Tracheal epithelial cell (primary cell): Measurements from ENCODE around the gene IL31RA. TPM values are rescaled to one million over a fixed set of nuclear protein-coding genes. Genes with fewer than 3 reads are reported as not detected.

Experiments
- total RNA-seq: library from RNA; depleted of rRNA; stranded (reverse); fragments of >200 nt; gene quantifications from 2 replicates; pipeline ENCODE4 v1.2.1, GENCODE V29; 2014

IL31RA gene
- 0.24 and 0.85 TPM in 2 replicates for total RNA-seq

DNA sequence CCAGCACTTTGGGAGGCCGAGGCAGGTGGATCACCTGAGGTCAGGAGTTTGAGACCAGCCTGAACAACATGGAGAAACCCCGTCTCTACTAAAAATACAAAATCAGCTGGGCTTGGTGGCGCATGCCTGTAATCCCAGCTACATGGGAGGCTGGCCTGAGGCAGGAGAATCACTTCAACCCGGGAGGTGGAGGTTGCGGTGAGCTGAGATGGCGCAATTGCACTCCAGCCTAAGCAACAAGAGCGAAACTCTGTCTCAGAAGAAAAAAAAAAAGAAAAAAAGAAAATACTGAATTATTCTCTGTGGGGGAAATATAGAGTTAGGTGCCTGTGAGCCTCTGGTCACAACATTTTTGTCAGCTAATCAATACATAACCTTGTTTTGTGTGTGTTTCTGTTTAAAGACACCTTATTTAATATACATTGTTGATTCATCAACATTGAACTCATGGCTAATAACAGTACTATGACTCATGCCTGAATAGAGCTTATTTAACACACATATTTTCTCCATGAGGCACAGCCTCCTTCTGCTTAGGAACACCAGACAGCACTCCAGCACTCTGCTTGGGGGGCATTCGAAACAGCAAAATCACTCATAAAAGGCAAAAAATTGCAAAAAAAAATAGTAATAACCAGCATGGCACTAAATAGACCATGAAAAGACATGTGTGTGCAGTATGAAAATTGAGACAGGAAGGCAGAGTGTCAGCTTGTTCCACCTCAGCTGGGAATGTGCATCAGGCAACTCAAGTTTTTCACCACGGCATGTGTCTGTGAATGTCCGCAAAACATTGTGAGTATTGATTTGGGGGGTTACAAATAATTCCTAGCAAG, at the start of gene IL31RA:
IL31RA (plus strand) TSS at position 519 of the 836 bp plus-strand sequence; CDS start at position 733, 214 bp downstream.

Other genes with a start within 250 kb of the IL31RA start
- 33.5 and 35.7 TPM in 2 replicates for gene SLC38A9, start 139.0 kb upstream of the IL31RA start, total RNA-seq
- gene DDX4, start 113.3 kb upstream of the IL31RA start, total RNA-seq = not detected in 2 replicates
- gene IL6ST, start 143.6 kb downstream of the IL31RA start, total RNA-seq = 81.2 and 98.3 TPM in 2 replicates